Measurements from ENCODE around the gene ATR. TPM values are rescaled to one million over a fixed set of nuclear protein-coding genes. Genes with fewer than 3 reads are reported as not detected.

The ATR gene
- polyA plus RNA-seq, 1 donor (not counting 4 experiments of a cell fraction or from before 2014, with no cell fraction given): 30.8 TPM

DNA sequence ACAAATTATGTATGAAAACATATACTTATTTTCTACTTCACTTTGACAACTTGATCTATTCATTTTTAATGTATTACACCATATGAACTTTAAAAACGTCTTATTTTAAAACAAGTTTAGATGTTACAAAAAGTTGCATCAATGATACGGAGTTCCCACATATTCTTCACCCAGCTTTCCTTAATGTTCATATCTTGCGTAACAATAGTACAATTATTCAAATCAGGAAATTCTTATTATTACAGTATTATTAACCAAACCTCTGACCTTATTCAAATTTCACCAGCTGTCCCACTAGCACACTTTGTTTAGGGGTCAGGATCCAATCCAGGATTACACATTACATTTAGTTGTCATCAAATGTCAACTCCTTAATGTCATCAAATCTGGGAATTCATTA is 117.8 kb downstream of the ATR start:
- DNase-seq (ENCODE audit: low read depth, low spot score) (no peak), FAIRE-seq (no peak)
- dilution Hi-C loops (cut with MboI; ENCODE audit: extremely low pct_ligation_motif_present, low sequenced_read_pairs): no loop called here
- H3K4me1 ChIP-seq (ENCODE audit: control insufficient read depth, extremely low read depth, insufficient read depth, low read length): no peaks in the 10 kb centered on the region
- H2AFZ ChIP-seq (ENCODE audit: control insufficient read depth, low read length): no peak overlapping the region
- no peaks in the 10 kb centered on the region for H3K9me3 ChIP-seq (ENCODE audit: control insufficient read depth, low read depth, low read length)
- no peaks in the 10 kb centered on the region for H3K79me2 ChIP-seq (ENCODE audit: control insufficient read depth, insufficient read depth, low read length)
- no peak overlapping the region for H3K4me2 ChIP-seq (ENCODE audit: control insufficient read depth, extremely low read depth, insufficient read depth, low read depth, low read length)
- no peak overlapping the region for H3K4me3 ChIP-seq (ENCODE audit: control insufficient read depth in 2 of 3, extremely low read depth in 1 of 3, insufficient read depth in 2 of 3, low read depth in 1 of 3, low read length in 3 of 3)
- TF ChIP-seq, protein P1, sequence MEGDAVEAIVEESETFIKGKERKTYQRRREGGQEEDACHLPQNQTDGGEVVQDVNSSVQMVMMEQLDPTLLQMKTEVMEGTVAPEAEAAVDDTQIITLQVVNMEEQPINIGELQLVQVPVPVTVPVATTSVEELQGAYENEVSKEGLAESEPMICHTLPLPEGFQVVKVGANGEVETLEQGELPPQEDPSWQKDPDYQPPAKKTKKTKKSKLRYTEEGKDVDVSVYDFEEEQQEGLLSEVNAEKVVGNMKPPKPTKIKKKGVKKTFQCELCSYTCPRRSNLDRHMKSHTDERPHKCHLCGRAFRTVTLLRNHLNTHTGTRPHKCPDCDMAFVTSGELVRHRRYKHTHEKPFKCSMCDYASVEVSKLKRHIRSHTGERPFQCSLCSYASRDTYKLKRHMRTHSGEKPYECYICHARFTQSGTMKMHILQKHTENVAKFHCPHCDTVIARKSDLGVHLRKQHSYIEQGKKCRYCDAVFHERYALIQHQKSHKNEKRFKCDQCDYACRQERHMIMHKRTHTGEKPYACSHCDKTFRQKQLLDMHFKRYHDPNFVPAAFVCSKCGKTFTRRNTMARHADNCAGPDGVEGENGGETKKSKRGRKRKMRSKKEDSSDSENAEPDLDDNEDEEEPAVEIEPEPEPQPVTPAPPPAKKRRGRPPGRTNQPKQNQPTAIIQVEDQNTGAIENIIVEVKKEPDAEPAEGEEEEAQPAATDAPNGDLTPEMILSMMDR (optimal IDR thresholded peaks at IDR 0.05 in 1 of 3, IDR thresholded peaks at IDR 0.05 in 1 of 3, conservative IDR thresholded peaks at IDR 0.05 in 1 of 3; ENCODE audit: extremely low read depth in 1 of 3, insufficient read depth in 2 of 3, low read length in 3 of 3): no peak
- no peak for TF ChIP-seq EZH2 (IDR thresholded peaks at IDR 0.05; ENCODE audit: low read length)
- H3K27me3 ChIP-seq (ENCODE audit: control insufficient read depth, extremely low read depth, insufficient read depth, low read length): no peaks in the 10 kb centered on the region
- no peaks in the 10 kb centered on the region for H4K20me1 ChIP-seq (ENCODE audit: control insufficient read depth, extremely low read depth, insufficient read depth, low read length)
- H3K36me3 ChIP-seq (ENCODE audit: control insufficient read depth in 2 of 2, extremely low read depth in 1 of 2, insufficient read depth in 2 of 2, low read length in 2 of 2): peaks cover 1 to 3% of the 10 kb centered on the region in 2 experiments
- no peak overlapping the region for H3K27ac ChIP-seq (ENCODE audit: control insufficient read depth, insufficient read depth, low read length)
- H3K9me1 ChIP-seq (ENCODE audit: control insufficient read depth, extremely low read depth, insufficient read depth, low read length): no peaks in the 10 kb centered on the region
- H3K9ac ChIP-seq (ENCODE audit: control insufficient read depth, extremely low read depth, insufficient read depth, low read length): no peak overlapping the region

DNA sequence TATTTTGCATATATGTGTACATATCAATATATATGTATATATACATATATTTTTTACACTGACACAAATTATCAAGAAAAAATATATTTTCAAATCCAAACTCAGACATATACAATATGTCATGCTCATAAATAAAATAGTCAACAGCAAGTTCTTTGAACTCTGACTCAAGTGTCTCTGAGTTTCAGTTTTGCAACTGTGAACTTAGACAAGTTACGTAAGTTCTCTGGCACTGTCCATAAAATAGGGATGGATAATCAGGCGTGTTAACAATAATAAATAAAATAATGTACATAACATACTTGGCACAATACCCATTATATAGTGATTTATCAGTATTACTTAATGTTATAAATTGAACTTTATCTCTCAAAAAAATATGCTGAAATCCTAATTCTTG is 118.6 kb downstream of the ATR start:
- Histone ChIP-seq H3K9me3 (ENCODE audit: control insufficient read depth, low read depth, low read length) (no peaks in the 10 kb centered on the region), H3K9ac (ENCODE audit: control insufficient read depth, extremely low read depth, insufficient read depth, low read length) (no peak overlapping the region), H2AFZ (ENCODE audit: control insufficient read depth, low read length) (no peak overlapping the region), H4K20me1 (ENCODE audit: control insufficient read depth, extremely low read depth, insufficient read depth, low read length) (no peaks in the 10 kb centered on the region), H3K9me1 (ENCODE audit: control insufficient read depth, extremely low read depth, insufficient read depth, low read length) (no peaks in the 10 kb centered on the region), H3K27me3 (ENCODE audit: control insufficient read depth, extremely low read depth, insufficient read depth, low read length) (no peaks in the 10 kb centered on the region), H3K79me2 (ENCODE audit: control insufficient read depth, insufficient read depth, low read length) (no peaks in the 10 kb centered on the region), H3K4me1 (ENCODE audit: control insufficient read depth, extremely low read depth, insufficient read depth, low read length) (no peaks in the 10 kb centered on the region), H3K4me2 (ENCODE audit: control insufficient read depth, extremely low read depth, insufficient read depth, low read depth, low read length) (no peak overlapping the region), H3K36me3 (ENCODE audit: control insufficient read depth in 2 of 2, extremely low read depth in 1 of 2, insufficient read depth in 2 of 2, low read length in 2 of 2) (peaks cover 1 to 4% of the 10 kb centered on the region in 2 experiments), H3K27ac (ENCODE audit: control insufficient read depth, insufficient read depth, low read length) (no peak overlapping the region), H3K4me3 (ENCODE audit: control insufficient read depth in 2 of 3, extremely low read depth in 1 of 3, insufficient read depth in 2 of 3, low read depth in 1 of 3, low read length in 3 of 3) (no peak overlapping the region)
- DNase-seq (ENCODE audit: low read depth, low spot score) (no peak), FAIRE-seq (no peak)
- TF ChIP-seq EZH2 (IDR thresholded peaks at IDR 0.05; ENCODE audit: low read length): no peak
- TF ChIP-seq, protein P1 (optimal IDR thresholded peaks at IDR 0.05 in 1 of 3, IDR thresholded peaks at IDR 0.05 in 1 of 3, conservative IDR thresholded peaks at IDR 0.05 in 1 of 3; ENCODE audit: extremely low read depth in 1 of 3, insufficient read depth in 2 of 3, low read length in 3 of 3): no peak
- dilution Hi-C loops (cut with MboI; ENCODE audit: extremely low pct_ligation_motif_present, low sequenced_read_pairs): no loop called here
